T-helper 17 cell (primary cell): ENCODE results near the gene RNF32. TPM values are rescaled to one million over a fixed set of nuclear protein-coding genes. Genes with fewer than 3 reads are reported as not detected.

Experiments used
- ATAC-seq: fragments of 150-1000 bp; cut with Tn5 transposase; 2 replicates; pipeline ENCODE4 v1.10.0; 2021; ENCODE audit warnings: mild to moderate bottlenecking, moderate library complexity
- DNase-seq, 3 donors: peaks; one replicate each; pipeline versions ENCODE4 v3.0.0 to v3.0.0-alpha.2; 2020 to 2021
- H3K9me3 ChIP-seq: one replicate; pipeline ENCODE4 v1.7.0; 2013; ENCODE audit warnings: low read length, mild to moderate bottlenecking; ENCODE audit not compliant: control insufficient read depth, poor library complexity, severe bottlenecking
- H3K27ac Mint-ChIP-seq: one replicate; pipeline ENCODE4 v1.8.0; 2022; ENCODE audit warnings: mild to moderate bottlenecking, moderate library complexity, mixed read lengths
- H3K27me3 Mint-ChIP-seq: one replicate; pipeline ENCODE4 v1.8.0; 2022; ENCODE audit warnings: mixed read lengths
- H3K36me3 Mint-ChIP-seq: one replicate; pipeline ENCODE4 v1.8.0; 2022; ENCODE audit warnings: low read depth, mixed read lengths
- H3K4me1 Mint-ChIP-seq: one replicate; pipeline ENCODE4 v1.8.0; 2022; ENCODE audit warnings: mild to moderate bottlenecking, mixed read lengths
- H3K4me3 Mint-ChIP-seq: one replicate; pipeline ENCODE4 v1.8.0; 2022; ENCODE audit warnings: mild to moderate bottlenecking, moderate library complexity, mixed read lengths
- total RNA-seq, 4 donors: library from RNA in 2 of 4; stranded (reverse) in 2 of 4; gene quantifications; one replicate each; pipeline ENCODE4 v1.2.3 and lab custom pipeline; 2022 to 2026

The RNF32 gene
- total RNA-seq, 2 donors from 2014 or later = 1.7 to 1.8 TPM

GRCh38 chr7:156722043-156722826 is 81.7 kb downstream of the RNF32 start:
- no peaks in the 10 kb centered on the region for H3K9me3 ChIP-seq
- Mint-ChIP-seq H3K4me3 (no peak overlapping the region), H3K27me3 (no peaks in the 10 kb centered on the region), H3K27ac (no peak overlapping the region), H3K36me3 (peaks cover 1% of the 10 kb centered on the region), H3K4me1 (no peaks in the 10 kb centered on the region)
- ATAC-seq = no peak
- DNase-seq = no peak

- DNase-seq (no peak), ATAC-seq (no peak)
- peaks cover 2% of the 10 kb centered on the region for H3K36me3 Mint-ChIP-seq
- H3K9me3 ChIP-seq = no peaks in the 10 kb centered on the region
- peaks cover 2% of the 10 kb centered on the region for H3K4me1 Mint-ChIP-seq
- H3K27me3 Mint-ChIP-seq = no peaks in the 10 kb centered on the region
- no peak overlapping the region for H3K4me3 Mint-ChIP-seq
- no peak overlapping the region for H3K27ac Mint-ChIP-seq
Observed at GRCh38 chr7:156725073-156725472, 84.5 kb downstream of the RNF32 start.

- H3K4me1 Mint-ChIP-seq = peaks cover 2% of the 10 kb centered on the region
- DNase-seq = no peak
- no peak overlapping the region for H3K27ac Mint-ChIP-seq
- H3K9me3 ChIP-seq = no peaks in the 10 kb centered on the region
- H3K4me3 Mint-ChIP-seq = no peak overlapping the region
- peaks cover 2% of the 10 kb centered on the region for H3K36me3 Mint-ChIP-seq
- no peak for ATAC-seq
- no peaks in the 10 kb centered on the region for H3K27me3 Mint-ChIP-seq
Observed at GRCh38 chr7:156725936-156726335, 85.4 kb downstream of the RNF32 start.
